Peyer's patch (tissue), 4 donors: Measurements from ENCODE around the gene LRRC30. TPM values are rescaled to one million over a fixed set of nuclear protein-coding genes. Genes with fewer than 3 reads are reported as not detected.

Experiments used
- DNase-seq, 3 donors: peaks; one replicate each; pipeline ENCODE4 v3.0.0-alpha.2; 2017 to 2019
- H3K27ac ChIP-seq, 4 donors: fragments of 200-600 bp; sonication (generic); one replicate each; pipeline ENCODE4 v1.5.1; 2016 to 2019
- H3K27me3 ChIP-seq, 2 donors: fragments of 200-600 bp; sonication (generic); one replicate each; pipeline ENCODE4 v1.5.1; 2019
- H3K36me3 ChIP-seq, 3 donors: fragments of 200-600 bp; sonication (generic); one replicate each; pipeline ENCODE4 v1.5.1; 2016 to 2019
- H3K4me1 ChIP-seq, 4 donors: fragments of 200-600 bp; sonication (generic); one replicate each; pipeline ENCODE4 v1.5.1; 2016 to 2019
- H3K4me3 ChIP-seq, 4 donors: fragments of 200-600 bp; sonication (generic); 1 replicate in 3 of 4; 2 replicates in 1 of 4; pipeline ENCODE4 v1.5.1; 2016 to 2019; ENCODE audit warnings: mild to moderate bottlenecking in 1 of 4
- H3K9me3 ChIP-seq, 4 donors: fragments of 200-600 bp; sonication (generic); one replicate each; pipeline ENCODE4 v1.5.1; 2016 to 2019; ENCODE audit warnings: mild to moderate bottlenecking in 1 of 4
- CTCF ChIP-seq, 6 experiments: fragments of 450-650 bp in 4 of 6; fragments of 200-600 bp in 2 of 6; sonication (generic) in 1 of 6; IDR thresholded peaks; one replicate each; pipeline ENCODE4 v1.5.1; 2017 to 2019; ENCODE audit warnings: antibody characterized with exemption in 6 of 6, mild to moderate bottlenecking in 3 of 6, moderate library complexity in 1 of 6
- POLR2A ChIP-seq, 2 donors: fragments of 450-650 bp; IDR thresholded peaks; one replicate each; pipeline ENCODE4 v1.5.1; 2017; ENCODE audit warnings: antibody characterized with exemption in 2 of 2, mild to moderate bottlenecking in 2 of 2, moderate library complexity in 2 of 2
- total RNA-seq, 4 donors: library from RNA; depleted of rRNA; stranded (reverse); fragments of >200 nt; gene quantifications; one replicate each; pipeline ENCODE4 v1.1.0, GENCODE V29; 2016

The LRRC30 gene
- total RNA-seq, 4 donors from 2014 or later = not detected

- no peaks in the 10 kb centered on the region for H3K36me3 ChIP-seq
- H3K4me3 ChIP-seq = no peak overlapping the region
- no peak for TF ChIP-seq CTCF (IDR thresholded peaks at IDR 0.05)
- H3K9me3 ChIP-seq = no peaks in the 10 kb centered on the region
- no peak for DNase-seq
- peaks cover 0 to 11% (median 0%) of the 10 kb centered on the region in 4 donors for H3K4me1 ChIP-seq
- H3K27ac ChIP-seq = no peak overlapping the region
- no peaks in the 10 kb centered on the region for H3K27me3 ChIP-seq
These were observed 39.1 kb downstream of the LRRC30 start for GRCh38 chr18:7269942-7270341.

DNA sequence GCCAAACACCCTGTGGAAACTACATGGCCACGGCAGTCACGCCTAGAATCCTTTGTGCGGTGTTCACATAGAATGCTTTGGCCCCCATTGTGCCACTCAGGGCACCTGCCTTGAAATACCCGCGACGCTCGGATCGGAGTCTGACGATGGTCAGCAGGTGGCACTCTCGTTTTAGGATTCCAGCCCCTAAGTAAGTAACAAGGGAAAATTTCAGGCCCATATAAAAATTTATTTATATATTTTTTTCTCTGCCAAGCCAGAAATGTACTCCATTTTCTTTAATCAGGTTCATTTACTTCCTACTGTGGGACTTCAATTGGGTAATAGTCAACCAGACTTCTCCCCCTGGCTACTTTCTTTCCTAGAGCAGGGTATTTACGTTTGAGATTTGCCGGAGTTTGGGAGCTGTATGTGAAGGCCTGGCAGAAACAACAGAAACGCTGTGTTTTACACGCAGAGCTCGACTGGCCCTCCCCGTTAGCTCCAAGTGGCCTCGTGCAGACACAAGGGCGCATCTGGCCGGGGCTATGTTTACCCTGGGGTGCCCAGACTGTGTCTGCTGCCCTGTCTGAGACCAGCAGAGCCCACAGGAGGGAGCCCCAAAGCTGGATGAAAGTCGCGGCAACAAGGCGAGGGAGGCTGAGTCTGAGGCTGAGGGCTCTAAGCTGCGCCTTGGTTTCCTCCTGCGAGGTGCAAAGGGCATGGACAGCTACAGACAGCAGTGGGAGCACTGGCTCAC is 41.6 kb downstream of the LRRC30 start:
- Histone ChIP-seq H3K9me3 (no peaks in the 10 kb centered on the region), H3K36me3 (no peaks in the 10 kb centered on the region), H3K4me1 (peaks cover 0 to 11% (median 0%) of the 10 kb centered on the region in 4 donors), H3K27me3 (no peaks in the 10 kb centered on the region), H3K27ac (peak overlapping the region in 2 of 4 donors; percentile 26 to 61), H3K4me3 (peak overlapping the region in 1 of 4 donors; percentile 26)
- DNase-seq = peak in 2 of 3 donors; percentile 53 to 67
- no peak for TF ChIP-seq POLR2A (IDR thresholded peaks at IDR 0.05)
- peak in 3 of 6 experiments; percentile 23 to 45 (median 38) for TF ChIP-seq CTCF (IDR thresholded peaks at IDR 0.05)

GRCh38 chr18:7273301-7273921 is 42.5 kb downstream of the LRRC30 start:
- H3K27ac ChIP-seq = peak overlapping the region in 2 of 4 donors; percentile 22 to 61
- no peak for TF ChIP-seq POLR2A (IDR thresholded peaks at IDR 0.05)

GRCh38 chr18:7281579-7281978 is 50.7 kb downstream of the LRRC30 start:
- Histone ChIP-seq H3K27me3 (no peaks in the 10 kb centered on the region), H3K4me1 (no peaks in the 10 kb centered on the region), H3K4me3 (no peak overlapping the region), H3K27ac (no peak overlapping the region), H3K36me3 (no peaks in the 10 kb centered on the region), H3K9me3 (no peaks in the 10 kb centered on the region)
- no peak for DNase-seq
- TF ChIP-seq CTCF (IDR thresholded peaks at IDR 0.05) = no peak

More at GRCh38 chr18:7273301-7273921, 42.5 kb downstream of the LRRC30 start:
- Histone ChIP-seq H3K4me3 (no peak overlapping the region), H3K27me3 (no peaks in the 10 kb centered on the region), H3K9me3 (no peaks in the 10 kb centered on the region), H3K36me3 (no peaks in the 10 kb centered on the region), H3K4me1 (peaks cover 0 to 11% (median 0%) of the 10 kb centered on the region in 4 donors)
- peak in 2 of 3 donors; percentile 51 to 54 for DNase-seq

Other genes with a start within 250 kb of the LRRC30 start
- gene LAMA1, start 113.3 kb upstream of the LRRC30 start, total RNA-seq = 1 to 10 TPM in 3 of 4 donors, not detected in 1; 1.8 to 3.5 (median 2.2) TPM